ENCODE results near the gene MIEN1.
A peak's percentile ranks its signal among the peaks of the same experiment; 100 is the strongest.
"Not testable (repeated sequence)": the region's sequence is repeated elsewhere in the genome, so short reads cannot be mapped to it uniquely, and the experiment has no call there.

The MIEN1 gene

DNA sequence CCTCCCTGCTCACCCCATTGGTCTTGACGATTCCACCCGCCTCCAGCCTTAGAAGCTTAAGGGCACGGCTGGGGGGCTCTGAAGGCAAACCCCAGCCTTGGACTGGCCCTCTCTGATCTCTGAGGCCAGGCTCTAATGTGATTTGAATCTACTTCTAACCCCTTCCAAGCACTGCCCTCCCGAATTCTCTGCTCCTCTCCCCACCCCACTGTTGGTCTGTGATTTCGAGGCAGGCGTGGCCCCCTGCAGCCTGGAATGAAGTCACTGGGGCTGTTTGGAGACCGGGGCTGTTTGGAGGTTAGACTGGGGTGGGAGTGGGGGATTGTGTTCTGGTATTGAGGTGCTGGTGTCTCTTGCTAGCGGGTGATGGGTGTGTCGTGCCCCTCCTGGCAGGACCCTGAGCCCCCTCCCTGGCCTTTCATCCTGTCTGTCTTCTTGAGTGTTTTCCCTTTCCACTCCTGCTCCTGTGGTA, 9.6 kb upstream of the MIEN1 start:
- peak; percentile 18 for DNase-seq (ENCODE audit: low spot score)

DNA sequence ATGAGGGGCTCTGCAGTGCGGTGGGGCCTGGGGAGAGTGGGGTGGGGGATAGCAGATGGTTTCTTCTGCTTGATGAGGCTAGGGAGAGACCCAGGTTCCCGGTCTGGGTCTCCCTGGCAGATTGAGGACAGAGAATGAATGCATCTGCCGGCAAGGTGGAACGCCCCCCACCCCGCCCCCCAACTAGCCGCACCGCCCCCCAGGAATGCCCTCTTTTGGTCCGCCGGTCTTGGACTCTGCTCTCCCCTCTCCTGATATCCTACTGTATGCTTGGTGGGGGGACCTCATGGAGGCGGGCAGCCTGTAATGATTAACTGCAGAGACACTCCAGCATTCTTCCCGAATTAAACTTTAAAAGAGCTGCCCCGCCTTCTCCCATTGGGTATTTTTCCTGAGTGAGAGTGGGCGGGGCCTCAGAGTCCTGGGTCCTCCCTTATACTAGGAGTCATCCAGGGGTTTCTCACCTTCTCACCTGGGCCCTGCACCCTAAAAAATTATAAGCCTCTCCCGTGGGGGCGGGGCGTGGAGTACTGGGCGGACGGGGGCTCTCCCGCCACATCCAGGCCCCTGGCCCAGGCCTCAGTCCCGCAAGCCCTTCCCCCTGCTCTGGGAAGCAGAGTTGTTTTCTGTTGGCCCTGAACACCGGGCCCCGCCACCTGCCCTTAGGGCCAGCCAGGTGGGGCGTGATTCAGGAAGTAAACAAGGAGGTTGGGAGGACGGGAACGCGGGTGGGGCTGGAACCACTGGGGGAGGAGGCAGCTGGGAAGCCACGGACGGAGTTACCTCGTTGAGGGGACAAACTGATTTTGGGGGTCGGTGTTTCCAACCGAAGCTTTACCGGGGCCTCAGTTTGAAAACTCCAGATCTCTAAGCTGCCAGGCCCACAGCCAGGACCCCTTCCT, 8.9 kb upstream of the MIEN1 start:
- peak; percentile 61 for DNase-seq (ENCODE audit: low spot score)

DNA sequence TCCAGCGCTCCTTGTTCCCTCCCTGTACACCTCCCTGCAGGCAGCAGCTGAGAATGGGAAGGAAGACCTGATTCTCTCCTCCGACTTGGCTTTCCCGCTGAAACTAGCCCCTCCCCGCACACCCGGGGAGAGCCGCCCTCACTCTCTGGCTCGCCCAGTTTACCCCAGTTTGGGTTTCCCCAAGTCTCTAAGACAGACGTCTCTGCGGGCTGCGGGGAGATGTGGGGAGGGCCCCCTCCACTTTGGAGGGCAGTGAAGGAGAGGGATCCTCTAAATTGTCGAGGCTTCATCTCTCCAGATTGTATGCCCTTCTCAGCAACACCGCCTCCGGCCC, 8.2 kb upstream of the MIEN1 start:
- peak; percentile 69 for DNase-seq (ENCODE audit: low spot score)

DNA sequence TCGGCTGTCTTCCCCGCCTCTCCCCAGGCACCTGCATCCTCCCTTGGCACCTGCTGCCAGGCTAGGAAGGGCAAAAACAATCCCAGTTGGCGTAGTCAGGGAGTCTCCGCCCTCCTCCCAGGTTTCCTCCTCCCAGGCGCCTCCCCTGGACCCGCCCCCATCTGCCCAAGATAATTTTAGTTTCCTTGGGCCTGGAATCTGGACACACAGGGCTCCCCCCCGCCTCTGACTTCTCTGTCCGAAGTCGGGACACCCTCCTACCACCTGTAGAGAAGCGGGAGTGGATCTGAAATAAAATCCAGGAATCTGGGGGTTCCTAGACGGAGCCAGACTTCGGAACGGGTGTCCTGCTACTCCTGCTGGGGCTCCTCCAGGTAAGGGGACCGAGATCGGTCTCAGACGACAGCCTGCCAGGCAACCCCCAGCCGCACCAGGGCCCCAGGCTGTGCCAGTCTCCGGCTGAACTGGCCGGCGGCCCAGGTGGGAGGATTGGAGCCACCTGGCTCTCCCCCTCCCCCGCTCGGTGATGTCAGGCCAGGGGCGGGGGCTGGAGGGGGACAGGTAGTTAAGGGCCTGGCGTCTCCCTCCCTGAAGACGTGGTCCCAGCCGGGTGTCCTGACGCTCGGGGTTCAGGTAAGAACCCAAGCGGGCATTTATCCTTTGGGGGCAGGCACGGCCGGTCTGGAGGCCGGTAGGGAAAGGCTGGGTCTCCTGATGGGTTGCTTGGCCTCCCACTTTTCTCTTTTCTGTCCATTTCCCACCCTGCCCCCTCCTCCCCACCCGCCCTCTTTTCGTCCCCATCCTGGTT, 7.6 kb upstream of the MIEN1 start, which contains the start of gene GRB7:
Gene GRB7, plus strand, starts transcription at position 179 of the 808 bp plus-strand sequence. CDS start 4,364 bp downstream, outside the sequence.
- peak; percentile 89 for DNase-seq (ENCODE audit: low spot score)

DNA sequence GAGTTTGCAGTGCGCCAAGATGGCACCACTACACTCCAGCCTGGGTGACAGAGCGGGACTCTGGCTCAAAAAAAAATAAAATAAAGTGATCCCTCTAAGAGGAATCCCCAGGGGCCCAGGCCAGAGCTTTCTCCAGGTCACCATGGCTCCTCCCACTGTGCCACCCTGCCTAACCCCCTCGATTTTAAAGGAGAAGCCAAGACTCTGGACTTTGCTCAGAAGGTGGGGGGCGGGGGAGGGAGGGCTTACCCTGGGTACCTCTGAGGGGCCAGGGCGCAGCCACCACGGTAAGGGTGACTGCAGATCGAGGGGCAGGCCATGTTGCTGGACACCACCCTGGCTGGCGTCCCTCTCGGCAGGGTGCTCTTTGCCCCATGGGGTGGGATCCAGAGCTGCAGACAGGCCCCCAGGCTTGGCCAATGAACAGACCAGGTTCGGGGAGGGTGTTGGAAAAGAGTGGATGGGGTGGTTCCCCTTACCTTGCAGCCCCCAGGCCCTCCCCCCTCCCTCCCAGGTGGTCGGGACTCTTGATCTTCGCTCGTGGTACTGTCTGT, 7.0 kb upstream of the MIEN1 start:
- DNase-seq (ENCODE audit: low spot score), result no peak

DNA sequence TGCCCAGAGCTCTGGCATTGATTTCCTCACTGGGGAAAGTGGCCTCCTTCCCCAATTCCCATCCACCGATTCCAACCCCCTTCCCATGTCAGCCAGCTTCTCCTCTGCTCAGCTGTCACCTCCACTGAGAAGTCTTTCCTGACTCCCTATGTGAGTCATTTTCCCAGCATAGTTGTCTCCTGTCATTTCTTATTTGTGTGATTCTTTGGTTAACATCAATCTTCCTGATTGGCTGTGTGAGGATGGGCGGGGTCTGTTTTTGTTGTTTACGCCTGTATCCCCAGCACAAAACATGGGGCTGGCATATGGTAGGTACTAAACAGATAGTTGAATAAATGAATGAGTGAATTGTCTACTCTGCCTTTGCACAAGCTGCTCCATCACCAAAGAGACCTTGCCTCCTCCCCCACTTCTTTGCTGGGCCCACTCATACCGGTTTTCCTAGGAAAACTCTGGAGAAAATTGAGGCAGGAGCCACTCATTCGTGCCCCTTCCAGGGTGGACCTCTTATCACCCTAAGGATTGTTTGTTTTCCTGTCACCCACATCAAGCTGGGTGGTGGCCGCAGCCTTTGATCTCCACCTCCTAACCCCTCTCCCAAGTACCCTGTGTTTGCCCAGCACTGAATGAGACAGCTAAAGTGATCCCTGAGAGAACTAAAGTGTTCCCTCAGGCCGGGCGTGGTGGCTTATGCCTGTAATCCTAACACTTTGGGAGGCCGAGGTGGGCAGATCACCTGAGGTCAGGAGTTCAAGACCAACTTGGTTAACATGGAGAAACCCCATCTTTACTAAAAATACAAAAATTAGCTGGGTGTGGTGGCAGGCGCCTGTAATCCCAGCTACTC, 6.2 kb upstream of the MIEN1 start:
- no peak for DNase-seq (ENCODE audit: low spot score)

DNA sequence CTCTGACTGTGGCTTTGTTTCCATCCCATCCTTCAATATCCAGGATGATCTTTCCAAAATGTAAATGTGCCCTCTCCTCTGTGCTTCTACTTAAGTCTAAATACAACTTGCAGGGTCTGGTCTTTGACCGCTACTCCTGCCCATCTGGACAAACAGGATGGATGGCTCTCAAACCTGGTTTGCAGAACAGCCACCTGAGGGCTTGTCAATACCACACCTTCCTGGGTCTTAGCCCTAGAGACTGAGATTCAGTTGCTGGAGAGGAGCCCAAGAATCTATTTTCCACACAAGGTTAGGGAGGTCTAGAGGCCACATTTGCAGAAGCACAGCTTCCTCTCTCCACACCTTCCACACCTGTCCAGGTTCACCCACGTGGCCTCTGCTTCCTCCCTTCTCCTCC, 5.5 kb upstream of the MIEN1 start:
- no peak for DNase-seq (ENCODE audit: low spot score)

DNA sequence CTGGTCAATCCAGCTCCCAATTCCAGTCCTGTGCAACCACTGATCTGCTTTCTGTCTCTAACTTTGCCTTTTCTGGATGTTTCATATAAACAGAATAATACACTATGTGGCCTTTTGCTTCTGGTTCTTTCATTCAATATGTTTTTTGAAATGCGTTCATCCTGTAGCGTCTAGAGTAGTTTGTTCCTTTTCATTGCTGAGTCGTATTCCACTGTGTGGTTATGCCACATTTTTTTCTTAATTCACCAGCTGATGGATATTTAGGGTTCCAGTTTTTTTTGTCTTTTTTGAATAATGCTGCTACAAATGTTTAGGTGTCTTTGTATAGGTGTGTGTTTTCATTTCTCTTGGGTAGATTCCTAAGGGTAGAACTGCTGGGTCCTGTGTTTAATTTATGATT, 2.3 kb upstream of the MIEN1 start:
- no peak for DNase-seq (ENCODE audit: low spot score)

DNA sequence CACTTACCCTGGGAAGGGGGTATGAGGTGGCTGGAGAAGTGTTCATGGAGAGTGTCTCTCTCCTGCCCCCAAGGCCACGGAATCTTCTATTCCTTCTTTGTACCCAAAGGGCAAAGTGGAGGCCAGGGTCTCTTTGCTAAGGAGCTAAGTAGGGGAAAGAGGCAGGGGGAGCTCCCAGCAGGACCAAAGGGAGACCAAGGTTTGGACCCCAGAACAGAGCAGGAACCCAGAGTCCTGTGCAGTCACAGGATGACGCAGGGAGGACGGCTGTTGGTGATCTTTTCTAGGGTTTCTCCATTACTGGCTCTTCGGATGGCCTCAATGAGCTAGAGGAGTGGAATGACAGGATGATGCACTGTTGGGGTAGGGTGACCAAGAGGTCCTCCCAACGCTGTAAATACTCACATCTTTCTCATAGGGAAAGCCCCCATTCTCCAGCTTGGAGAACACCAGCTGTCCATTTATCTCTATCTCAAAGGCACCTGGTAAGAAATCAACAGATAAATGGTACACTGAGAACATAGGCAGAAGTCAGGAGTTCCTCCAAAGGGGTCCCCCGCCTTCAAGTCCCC, 966 bp downstream of the MIEN1 start:
- DNase-seq (ENCODE audit: low spot score), result no peak

DNA sequence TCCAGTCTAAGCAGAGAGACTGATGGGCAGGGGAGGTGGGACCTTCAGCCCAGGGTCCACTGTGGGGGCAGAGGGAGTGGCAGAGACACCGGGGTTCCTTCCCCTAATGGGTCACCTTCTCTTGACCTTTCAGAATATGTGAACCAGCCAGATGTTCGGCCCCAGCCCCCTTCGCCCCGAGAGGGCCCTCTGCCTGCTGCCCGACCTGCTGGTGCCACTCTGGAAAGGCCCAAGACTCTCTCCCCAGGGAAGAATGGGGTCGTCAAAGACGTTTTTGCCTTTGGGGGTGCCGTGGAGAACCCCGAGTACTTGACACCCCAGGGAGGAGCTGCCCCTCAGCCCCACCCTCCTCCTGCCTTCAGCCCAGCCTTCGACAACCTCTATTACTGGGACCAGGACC, 2.8 kb downstream of the MIEN1 start:
- DNase-seq (ENCODE audit: low spot score), result no peak

DNA sequence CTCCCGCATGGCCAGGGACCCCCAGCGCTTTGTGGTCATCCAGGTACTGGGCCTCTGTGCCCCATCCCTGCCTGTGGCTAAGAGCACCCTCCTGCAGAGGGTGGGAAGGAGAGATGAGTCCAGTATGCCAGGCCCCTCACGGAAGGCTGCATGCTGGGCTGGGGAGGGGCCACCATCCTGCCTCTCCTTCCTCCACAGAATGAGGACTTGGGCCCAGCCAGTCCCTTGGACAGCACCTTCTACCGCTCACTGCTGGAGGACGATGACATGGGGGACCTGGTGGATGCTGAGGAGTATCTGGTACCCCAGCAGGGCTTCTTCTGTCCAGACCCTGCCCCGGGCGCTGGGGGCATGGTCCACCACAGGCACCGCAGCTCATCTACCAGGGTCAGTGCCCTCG, 3.7 kb downstream of the MIEN1 start:
- no peak for DNase-seq (ENCODE audit: low spot score)

DNA sequence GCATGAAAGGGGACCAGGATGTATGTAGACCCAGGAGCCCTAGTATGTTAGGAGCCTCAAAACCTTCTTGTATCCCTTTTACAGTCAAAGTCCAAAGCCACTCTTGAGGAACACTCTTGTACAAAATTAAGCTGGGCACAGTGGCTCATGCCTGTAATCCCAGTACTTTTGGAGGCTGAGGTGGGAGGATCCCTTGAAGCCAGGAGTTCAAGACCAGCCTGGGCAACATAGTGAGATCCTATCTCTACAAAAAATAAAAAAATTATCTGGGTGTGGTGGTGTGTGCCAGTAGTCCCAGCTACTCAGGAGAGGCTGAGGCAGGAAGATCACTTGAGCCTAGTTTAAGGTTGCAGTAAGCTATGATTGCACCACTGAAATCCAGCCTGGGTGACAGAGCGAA, 4.4 kb downstream of the MIEN1 start:
- not testable (repeated sequence) for DNase-seq (ENCODE audit: low spot score)

DNA sequence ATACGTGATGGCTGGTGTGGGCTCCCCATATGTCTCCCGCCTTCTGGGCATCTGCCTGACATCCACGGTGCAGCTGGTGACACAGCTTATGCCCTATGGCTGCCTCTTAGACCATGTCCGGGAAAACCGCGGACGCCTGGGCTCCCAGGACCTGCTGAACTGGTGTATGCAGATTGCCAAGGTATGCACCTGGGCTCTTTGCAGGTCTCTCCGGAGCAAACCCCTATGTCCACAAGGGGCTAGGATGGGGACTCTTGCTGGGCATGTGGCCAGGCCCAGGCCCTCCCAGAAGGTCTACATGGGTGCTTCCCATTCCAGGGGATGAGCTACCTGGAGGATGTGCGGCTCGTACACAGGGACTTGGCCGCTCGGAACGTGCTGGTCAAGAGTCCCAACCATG, 5.6 kb downstream of the MIEN1 start:
- no peak for DNase-seq (ENCODE audit: low spot score)

DNA sequence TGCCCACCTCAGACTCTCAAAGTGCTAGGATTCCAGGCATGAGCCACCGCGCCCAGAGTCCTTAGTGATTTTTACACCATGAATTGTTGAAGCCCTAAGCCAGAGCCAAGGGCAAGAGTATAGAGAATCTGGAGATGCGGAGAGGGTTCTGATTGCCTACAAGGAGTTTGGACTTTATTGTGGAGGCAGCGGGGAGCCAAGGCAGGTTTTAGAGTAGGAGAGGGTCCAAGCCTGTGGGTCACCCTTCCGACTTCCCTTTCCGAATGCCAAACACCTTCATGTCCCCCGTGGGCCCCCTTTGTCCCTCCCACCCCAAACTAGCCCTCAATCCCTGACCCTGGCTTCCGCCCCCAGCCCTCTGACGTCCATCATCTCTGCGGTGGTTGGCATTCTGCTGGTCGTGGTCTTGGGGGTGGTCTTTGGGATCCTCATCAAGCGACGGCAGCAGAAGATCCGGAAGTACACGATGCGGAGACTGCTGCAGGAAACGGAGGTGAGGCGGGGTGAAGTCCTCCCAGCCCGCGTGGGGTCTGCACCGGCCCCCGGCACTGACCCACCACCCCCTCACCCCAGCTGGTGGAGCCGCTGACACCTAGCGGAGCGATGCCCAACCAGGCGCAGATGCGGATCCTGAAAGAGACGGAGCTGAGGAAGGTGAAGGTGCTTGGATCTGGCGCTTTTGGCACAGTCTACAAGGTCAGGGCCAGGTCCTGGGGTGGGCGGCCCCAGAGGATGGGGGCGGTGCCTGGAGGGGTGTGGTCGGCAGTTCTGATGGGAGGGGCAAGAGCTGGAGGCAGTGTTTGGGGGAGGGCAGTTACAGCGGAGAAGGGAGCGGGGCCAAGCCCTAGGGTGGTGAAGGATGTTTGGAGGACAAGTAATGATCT, 7.1 kb downstream of the MIEN1 start:
- no peak for DNase-seq (ENCODE audit: low spot score)

DNA sequence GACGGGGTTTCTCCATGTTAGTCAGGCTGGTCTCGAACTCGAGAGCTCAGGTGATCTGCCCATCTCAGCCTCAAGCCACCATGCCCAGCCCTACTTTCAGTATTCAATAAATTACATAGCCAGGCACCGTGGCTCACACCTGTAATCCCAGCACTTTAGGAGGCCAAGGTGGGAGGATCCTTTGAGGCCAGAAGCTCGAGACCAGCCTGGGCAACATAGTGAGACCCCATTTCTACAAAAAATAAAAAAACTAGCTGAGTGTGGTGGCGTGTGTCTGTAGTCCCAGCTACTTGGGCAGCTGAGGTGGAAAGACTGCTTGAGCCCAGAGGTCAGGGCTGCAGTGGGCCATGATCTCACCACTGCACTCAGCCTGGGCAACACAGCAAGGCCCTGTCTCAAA, 8.2 kb downstream of the MIEN1 start:
- no peak for DNase-seq (ENCODE audit: low spot score)

DNA sequence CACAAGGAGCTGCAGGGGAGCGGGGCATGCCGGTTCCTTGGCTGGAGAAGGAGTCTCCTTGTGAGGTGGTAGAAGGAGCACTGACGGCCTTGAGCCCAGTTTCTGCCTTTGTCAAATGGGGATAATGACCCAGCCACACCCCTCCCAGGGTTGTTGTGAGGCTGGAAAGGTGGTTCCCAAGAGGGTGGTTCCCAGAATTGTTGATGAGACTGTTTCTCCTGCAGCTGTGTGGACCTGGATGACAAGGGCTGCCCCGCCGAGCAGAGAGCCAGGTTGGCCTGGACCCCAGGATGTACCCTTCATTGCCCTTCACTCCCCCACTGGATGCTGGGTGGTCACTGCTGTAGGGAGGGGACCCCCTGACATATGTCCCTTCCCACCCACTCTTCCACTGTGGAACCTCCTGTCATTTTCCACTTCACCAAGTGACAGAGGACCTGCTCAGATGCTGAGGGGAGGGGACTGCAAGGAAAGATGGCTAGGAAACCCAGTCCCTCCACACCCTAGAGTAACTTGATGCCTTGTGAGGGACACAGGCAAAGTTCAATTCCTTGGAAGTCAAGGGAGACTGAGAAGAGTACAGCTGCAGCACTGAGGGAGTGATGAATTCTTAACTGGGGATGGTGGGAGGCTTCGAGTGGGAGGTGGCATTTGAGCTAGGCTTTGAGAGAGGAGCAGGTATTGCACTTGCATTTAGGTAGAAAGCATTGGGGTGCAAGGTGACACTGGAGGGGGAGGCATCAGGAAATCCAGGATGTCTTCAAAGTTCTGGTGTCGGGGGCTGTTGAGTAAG, 10.6 kb downstream of the MIEN1 start:
- DNase-seq (ENCODE audit: low spot score), result no peak

DNA sequence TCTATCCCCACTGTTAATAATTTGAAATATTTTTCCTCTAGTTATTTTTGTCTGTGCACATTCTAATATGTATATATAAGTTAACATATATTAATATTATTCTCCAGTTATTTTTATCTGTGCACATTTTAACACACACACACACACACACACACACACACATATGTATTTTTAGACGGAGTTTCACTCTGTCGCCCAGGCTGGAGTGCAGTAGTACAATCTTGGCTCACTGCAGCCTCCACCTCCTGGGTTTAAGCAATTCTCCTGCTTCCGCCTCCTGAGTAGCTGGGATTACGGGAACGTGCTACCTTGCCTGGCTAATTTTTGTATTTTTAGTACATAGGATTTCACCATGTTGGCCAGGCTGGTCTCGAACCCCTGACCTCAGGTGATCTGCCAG, 12.7 kb downstream of the MIEN1 start:
- no peak for DNase-seq (ENCODE audit: low spot score)

DNA sequence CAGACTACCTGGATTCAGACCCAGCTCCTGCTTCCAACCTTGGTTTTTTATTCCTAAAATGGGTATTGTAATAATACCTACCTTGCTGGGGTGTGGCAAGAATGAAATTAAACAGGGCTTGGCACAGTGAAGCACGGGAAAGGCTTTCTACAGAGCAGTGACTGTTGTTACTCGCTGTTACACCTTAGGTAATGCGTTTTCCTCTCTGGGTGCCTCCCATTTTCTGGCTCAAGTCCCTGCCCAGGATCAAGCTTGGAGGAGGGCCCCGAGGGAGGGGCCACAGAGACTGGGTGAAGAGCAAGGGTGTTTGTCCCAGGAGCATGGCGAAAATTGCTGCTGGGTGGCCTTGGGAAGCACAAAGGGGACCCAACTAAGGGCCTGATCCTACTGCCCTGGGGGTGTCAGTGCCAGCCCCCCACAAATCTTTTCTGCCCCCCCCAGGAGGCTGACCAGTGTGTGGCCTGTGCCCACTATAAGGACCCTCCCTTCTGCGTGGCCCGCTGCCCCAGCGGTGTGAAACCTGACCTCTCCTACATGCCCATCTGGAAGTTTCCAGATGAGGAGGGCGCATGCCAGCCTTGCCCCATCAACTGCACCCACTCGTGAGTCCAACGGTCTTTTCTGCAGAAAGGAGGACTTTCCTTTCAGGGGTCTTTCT, 13.3 kb downstream of the MIEN1 start:
- DNase-seq (ENCODE audit: low spot score), result no peak

All from cerebellar cortex (tissue), 1 donor.